GM12878 (cell line): ENCODE results near the gene RAB34. TPM values are rescaled to one million over a fixed set of nuclear protein-coding genes. Genes with fewer than 3 reads are reported as not detected.

ENCODE experiments used
- ATAC-seq: fragments of 200-7000 bp; cut with Tn5 transposase; 3 replicates; pipeline ENCODE4 v1.9.1; 2020; ENCODE audit warnings: mild to moderate bottlenecking, moderate library complexity
- BruUV-seq: library from RNA; stranded (reverse); fragments of 400-500 nt; replicated peaks from 2 replicates; lab custom pipeline; 2021; lab: Mats Ljungman, UMichigan
- CTCF ChIA-PET: fragments of 300-600 bp; sonication (Branson Sonifier 250); formaldehyde crosslinking; extraction: SDS; loops from one replicate; lab custom pipeline; 2021; ENCODE audit warnings: inconsistent platforms; lab: Yijun Ruan, JAX
- POLR2A ChIA-PET: fragments of 350-600 bp; formaldehyde crosslinking; extraction: SDS; loops from one replicate; lab custom pipeline; 2021; ENCODE audit warnings: inconsistent platforms; lab: Charles Lee
- RAD21 ChIA-PET: fragments of 300-600 bp; sonication (Branson Sonifier 250); formaldehyde crosslinking; loops from one replicate; lab custom pipeline; 2023; ENCODE audit warnings: antibody characterized with exemption; ENCODE audit not compliant: unreplicated experiment; lab: Charles Lee
- SMC1A ChIA-PET: fragments of 300-600 bp; sonication (Branson Sonifier 250); formaldehyde crosslinking; loops from one replicate; lab custom pipeline; 2023; ENCODE audit not compliant: unreplicated experiment, uncharacterized antibody; lab: Charles Lee
- DNase-seq: peaks from one replicate; pipeline ENCODE4 v3.0.0-alpha.2; 2011; ENCODE audit warnings: low read depth, low spot score
- FAIRE-seq: peaks from 3 replicates; lab custom pipeline; 2011; peaks lifted over from hg19 to GRCh38; lab: Jason Lieb, UNC
- H2AFZ ChIP-seq: 2 replicates; pipeline ENCODE4 v1.6.0; 2011; ENCODE audit warnings: low read depth, low read length, control low read depth; ENCODE audit not compliant: control insufficient read depth
- H3K27ac ChIP-seq: 2 replicates; pipeline ENCODE4 v1.5.1; 2011; ENCODE audit warnings: control low read depth; ENCODE audit not compliant: control insufficient read depth, insufficient read depth
- H3K27me3 ChIP-seq, 2 experiments: replicated peaks in 1 of 2; 2 replicates each; pipeline versions ENCODE4 v1.6.0 to v1.6.1; 2011; ENCODE audit warnings: low read length in 1 of 2; ENCODE audit not compliant: control insufficient read depth in 2 of 2, insufficient read depth in 2 of 2
- H3K36me3 ChIP-seq, 2 experiments: 2 replicates each; pipeline ENCODE4 v1.5.1; 2011; ENCODE audit warnings: low read length in 1 of 2; ENCODE audit not compliant: control insufficient read depth in 2 of 2, insufficient read depth in 2 of 2
- H3K4me1 ChIP-seq: 2 replicates; pipeline ENCODE4 v1.6.1; 2011; ENCODE audit warnings: mild to moderate bottlenecking, low read length, moderate library complexity, mixed read lengths; ENCODE audit not compliant: control insufficient read depth, insufficient read depth
- H3K4me2 ChIP-seq: 2 replicates; pipeline ENCODE4 v1.6.0; 2011; ENCODE audit warnings: control low read depth; ENCODE audit not compliant: control insufficient read depth, insufficient read depth
- H3K4me3 ChIP-seq: fragments of 200-600 bp; sonication (generic); 2 replicates; pipeline ENCODE4 v1.5.1; 2016
- H3K79me2 ChIP-seq: 2 replicates; pipeline ENCODE4 v1.6.0; 2011; ENCODE audit warnings: low read length; ENCODE audit not compliant: control insufficient read depth, insufficient read depth
- H3K9ac ChIP-seq: 2 replicates; pipeline ENCODE4 v1.8.0; 2011; ENCODE audit warnings: low read length, control low read depth, mixed read lengths; ENCODE audit not compliant: control insufficient read depth, insufficient read depth
- H3K9me3 ChIP-seq: replicated peaks from 3 replicates; pipeline ENCODE4 v1.5.1; 2011; ENCODE audit warnings: mild to moderate bottlenecking, low read length; ENCODE audit not compliant: control insufficient read depth, insufficient read depth
- H4K20me1 ChIP-seq: 2 replicates; pipeline ENCODE4 v1.6.0; 2011; ENCODE audit not compliant: control insufficient read depth, insufficient read depth
- BCLAF1 ChIP-seq: fragments of 450-650 bp; IDR thresholded peaks from 2 replicates; pipeline ENCODE4 v1.6.1; 2017; ENCODE audit warnings: antibody characterized with exemption, mild to moderate bottlenecking, moderate library complexity
- GATAD2B ChIP-seq: fragments of 450-650 bp; conservative IDR thresholded peaks from 2 replicates; pipeline ENCODE4 v1.6.1; 2017; ENCODE audit warnings: low read depth, mild to moderate bottlenecking, moderate library complexity
- IKZF2 ChIP-seq, 2 experiments: fragments of 450-650 bp; IDR thresholded peaks; 2 replicates each; pipeline ENCODE4 v1.6.1; 2017; ENCODE audit warnings: mild to moderate bottlenecking in 2 of 2, moderate library complexity in 2 of 2
- LARP7 ChIP-seq: fragments of 450-650 bp; IDR thresholded peaks from 2 replicates; pipeline ENCODE4 v1.6.1; 2017; ENCODE audit warnings: mild to moderate bottlenecking
- MTA2 ChIP-seq: fragments of 450-650 bp; IDR thresholded peaks from 2 replicates; pipeline ENCODE4 v1.6.1; 2016; ENCODE audit warnings: low read depth, mild to moderate bottlenecking, moderate library complexity
- SMC3 ChIP-seq: IDR thresholded peaks from 2 replicates; pipeline ENCODE4 v1.6.1; 2011; ENCODE audit warnings: low read length, improper control_type of control experiment, borderline replicate concordance
- ZBED1 ChIP-seq: IDR thresholded peaks from 2 replicates; pipeline ENCODE4 v1.6.1; 2016; ENCODE audit warnings: borderline replicate concordance
- WGBS: methylation state at CpG from one replicate; pipeline ENCODE4 v1.1.6; 2016; ENCODE audit warnings: low lambda C conversion rate; ENCODE audit not compliant: insufficient replicate concordance, insufficient coverage; ENCODE audit errors: missing lambda C conversion rate; 5-methylcytosine and 5-hydroxymethylcytosine counted together
- in situ Hi-C: fragments of 300-500 bp; cut with MboI; formaldehyde crosslinking; loops from 9 replicates; pipeline ENCODE4 v1.14.3; 2018; ENCODE audit warnings: mixed read lengths
- intact Hi-C: fragments of 100-400 bp; cut with micrococcal nuclease; formaldehyde crosslinking; loops from one replicate; pipeline ENCODE4 v1.14.2; 2022; ENCODE audit not compliant: unreplicated experiment
- polyA plus RNA-seq, 11 experiments: library from polyadenylated mRNA; depleted of rRNA in 4 of 11; unstranded in 6 of 11; stranded (reverse) in 5 of 11; fragments of >200 nt; fragmentation: Nextera tagmentation in 4 of 11; fragmentation: Illumina TruSeq in 1 of 11; extraction: Ambion mirVana in 4 of 11; extraction: Trizol in 1 of 11; gene quantifications; 1 replicate in 1 of 11; 2 replicates in 10 of 11; pipeline versions ENCODE4 v1.2.1 to v1.2.3, GENCODE V29; 2011 to 2016; ENCODE audit warnings: inconsistent platforms in 2 of 11, missing spikeins in 2 of 11, low read depth in 1 of 11
- total RNA-seq, 4 experiments: library from RNA; depleted of rRNA in 3 of 4; stranded (reverse); fragments of >200 nt in 3 of 4; fragmentation: Illumina TruSeq in 1 of 4; extraction: Trizol in 1 of 4; gene quantifications; 2 replicates each; pipeline versions ENCODE4 v1.2.1 to v1.2.3, GENCODE V29; 2013 to 2021
- TF ChIP-seq, protein P1 (sequence below): fragments of 450-650 bp; conservative IDR thresholded peaks from 2 replicates; pipeline ENCODE4 v1.6.1; 2017; ENCODE audit warnings: mild to moderate bottlenecking, moderate library complexity
- TF ChIP-seq, protein P2 (sequence below): fragments of 450-650 bp; IDR thresholded peaks from 2 replicates; pipeline ENCODE4 v1.6.1; 2016; ENCODE audit warnings: mild to moderate bottlenecking, moderate library complexity, borderline replicate concordance

Gene RAB34
- total and polyA plus RNA-seq, 10 of the 15 experiments (the other 5 are each of a cell fraction or from before 2014, with no cell fraction given), result 0.37 to 46.4 (median 32.8) TPM

DNA sequence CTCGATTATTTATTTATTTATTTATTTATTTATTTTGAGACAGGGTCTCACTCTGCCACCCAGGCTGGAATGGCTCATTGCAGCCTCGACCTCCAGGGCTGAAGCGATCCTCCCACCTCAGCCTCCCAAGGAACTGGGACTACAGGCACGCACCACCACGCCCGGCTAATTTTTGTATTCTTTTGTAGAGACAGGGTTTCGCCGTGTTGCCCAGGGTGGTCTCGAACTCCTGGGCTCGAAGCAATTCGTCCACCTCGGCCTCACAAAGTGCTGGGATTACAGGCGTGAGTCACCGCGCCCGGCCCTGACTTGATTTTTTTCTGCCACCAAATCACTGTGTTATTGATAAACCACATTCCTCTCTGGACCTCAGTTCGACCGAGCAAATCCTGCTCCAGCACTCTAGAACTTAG lies 1.4 kb upstream of the RAB34 start:
- H3K79me2 ChIP-seq, result peaks cover 39% of the 10 kb centered on the region
- ChIA-PET RAD21 (interaction anchor here (0.5 to 1.6 kb wide), 23 partner anchors 8 to 235 kb away, joined by 3 to 10 read pairs (median 4); partner anchors contain the start of genes BLTP2, FAM222B, NEK8 and PHF12), POLR2A (interaction anchor here (0.6 to 17.2 kb wide), 22 partner anchors 8 to 233 kb away, joined by 3 to 485 read pairs (median 6); partner anchors contain the start of genes BLTP2, NEK8, PHF12 and PIGS), CTCF (interaction anchor here (0.8 to 12.6 kb wide), 15 partner anchors 8 to 398 kb away, joined by 3 to 394 read pairs (median 5); partner anchors contain the start of genes BLTP2, DHRS13, NEK8 and PHF12), SMC1A (interaction anchor here (0.7 to 2.7 kb wide), 12 partner anchors 7 to 233 kb away, joined by 3 to 15 read pairs (median 4); partner anchors contain the start of genes BLTP2, NEK8, PHF12 and PROCA1)
- H2AFZ ChIP-seq, result peak overlapping the region; percentile 86
- peaks cover 12% of the 10 kb centered on the region for H3K4me1 ChIP-seq
- no peaks in the 10 kb centered on the region for H3K9me3 ChIP-seq
- FAIRE-seq, result no peak
- intact Hi-C loops (loop anchor here (5.0 to 10.0 kb wide), 2 partner anchors 57 to 164 kb away; partner anchors contain the start of genes SDF2, SUPT6H and UNC119), in situ Hi-C loops (no loop called here)
- no peak for ATAC-seq
- no peaks in the 10 kb centered on the region for H4K20me1 ChIP-seq
- H3K27ac ChIP-seq, result peak overlapping the region; percentile 83
- peaks cover 12 to 13% of the 10 kb centered on the region in 2 experiments; a peak in 3 of 4 replicates for H3K36me3 ChIP-seq
- no TSS peak for BruUV-seq
- peak overlapping the region; percentile 54 for H3K4me3 ChIP-seq
- peak overlapping the region; percentile 95 for H3K4me2 ChIP-seq
- peak; percentile 56; the same call in 1 of the 2 replicates for TF ChIP-seq LARP7
- TF ChIP-seq MTA2, result 0 out of 2 replicates have a peak, but pooled peaks have one; percentile 9
- TF ChIP-seq, protein P1, sequence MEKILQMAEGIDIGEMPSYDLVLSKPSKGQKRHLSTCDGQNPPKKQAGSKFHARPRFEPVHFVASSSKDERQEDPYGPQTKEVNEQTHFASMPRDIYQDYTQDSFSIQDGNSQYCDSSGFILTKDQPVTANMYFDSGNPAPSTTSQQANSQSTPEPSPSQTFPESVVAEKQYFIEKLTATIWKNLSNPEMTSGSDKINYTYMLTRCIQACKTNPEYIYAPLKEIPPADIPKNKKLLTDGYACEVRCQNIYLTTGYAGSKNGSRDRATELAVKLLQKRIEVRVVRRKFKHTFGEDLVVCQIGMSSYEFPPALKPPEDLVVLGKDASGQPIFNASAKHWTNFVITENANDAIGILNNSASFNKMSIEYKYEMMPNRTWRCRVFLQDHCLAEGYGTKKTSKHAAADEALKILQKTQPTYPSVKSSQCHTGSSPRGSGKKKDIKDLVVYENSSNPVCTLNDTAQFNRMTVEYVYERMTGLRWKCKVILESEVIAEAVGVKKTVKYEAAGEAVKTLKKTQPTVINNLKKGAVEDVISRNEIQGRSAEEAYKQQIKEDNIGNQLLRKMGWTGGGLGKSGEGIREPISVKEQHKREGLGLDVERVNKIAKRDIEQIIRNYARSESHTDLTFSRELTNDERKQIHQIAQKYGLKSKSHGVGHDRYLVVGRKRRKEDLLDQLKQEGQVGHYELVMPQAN, result 0 out of 2 replicates have a peak, but pooled peaks have one; percentile 38
- TF ChIP-seq ZBED1, result no peak
- TF ChIP-seq, protein P2, sequence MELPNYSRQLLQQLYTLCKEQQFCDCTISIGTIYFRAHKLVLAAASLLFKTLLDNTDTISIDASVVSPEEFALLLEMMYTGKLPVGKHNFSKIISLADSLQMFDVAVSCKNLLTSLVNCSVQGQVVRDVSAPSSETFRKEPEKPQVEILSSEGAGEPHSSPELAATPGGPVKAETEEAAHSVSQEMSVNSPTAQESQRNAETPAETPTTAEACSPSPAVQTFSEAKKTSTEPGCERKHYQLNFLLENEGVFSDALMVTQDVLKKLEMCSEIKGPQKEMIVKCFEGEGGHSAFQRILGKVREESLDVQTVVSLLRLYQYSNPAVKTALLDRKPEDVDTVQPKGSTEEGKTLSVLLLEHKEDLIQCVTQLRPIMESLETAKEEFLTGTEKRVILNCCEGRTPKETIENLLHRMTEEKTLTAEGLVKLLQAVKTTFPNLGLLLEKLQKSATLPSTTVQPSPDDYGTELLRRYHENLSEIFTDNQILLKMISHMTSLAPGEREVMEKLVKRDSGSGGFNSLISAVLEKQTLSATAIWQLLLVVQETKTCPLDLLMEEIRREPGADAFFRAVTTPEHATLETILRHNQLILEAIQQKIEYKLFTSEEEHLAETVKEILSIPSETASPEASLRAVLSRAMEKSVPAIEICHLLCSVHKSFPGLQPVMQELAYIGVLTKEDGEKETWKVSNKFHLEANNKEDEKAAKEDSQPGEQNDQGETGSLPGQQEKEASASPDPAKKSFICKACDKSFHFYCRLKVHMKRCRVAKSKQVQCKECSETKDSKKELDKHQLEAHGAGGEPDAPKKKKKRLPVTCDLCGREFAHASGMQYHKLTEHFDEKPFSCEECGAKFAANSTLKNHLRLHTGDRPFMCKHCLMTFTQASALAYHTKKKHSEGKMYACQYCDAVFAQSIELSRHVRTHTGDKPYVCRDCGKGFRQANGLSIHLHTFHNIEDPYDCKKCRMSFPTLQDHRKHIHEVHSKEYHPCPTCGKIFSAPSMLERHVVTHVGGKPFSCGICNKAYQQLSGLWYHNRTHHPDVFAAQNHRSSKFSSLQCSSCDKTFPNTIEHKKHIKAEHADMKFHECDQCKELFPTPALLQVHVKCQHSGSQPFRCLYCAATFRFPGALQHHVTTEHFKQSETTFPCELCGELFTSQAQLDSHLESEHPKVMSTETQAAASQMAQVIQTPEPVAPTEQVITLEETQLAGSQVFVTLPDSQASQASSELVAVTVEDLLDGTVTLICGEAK, result no peak
- no peak for TF ChIP-seq BCLAF1
- no peak for TF ChIP-seq SMC3
- TF ChIP-seq IKZF2 (IDR thresholded peaks at IDR 0.05), result 0 out of 4 replicates have a peak, but pooled peaks of 1 of the 2 experiments have one; percentile 14
- TF ChIP-seq GATAD2B, result 0 out of 2 replicates have a peak, but pooled peaks have one; percentile 34
- TF ChIP-seq, all 136 proteins: peak for 5
- Histone ChIP-seq H3K27me3 (no peaks in the 10 kb centered on the region), H3K9ac (peak overlapping the region; percentile 92; the same call in 1 of the 2 replicates)
- DNase-seq, result no peak
- WGBS, result 61% methylated on average over 18 of the region's 18 CpGs
